ENCODE results near the gene FAF2. TPM values are rescaled to one million over a fixed set of nuclear protein-coding genes. Genes with fewer than 3 reads are reported as not detected.

FAF2 gene
- total RNA-seq, 2 experiments from 2014 or later = 36.2 to 38.7 TPM

GRCh38 chr5:176521699-176522263 lies 73.6 kb downstream of the FAF2 start:
- ChIA-PET CTCF (no interaction called here), POLR2A (interaction anchor here (1.1 kb wide), 1 partner anchor 15 kb away, joined by 3 read pairs; the partner anchor contains the start of gene RNF44)
- Mint-ChIP-seq H3K4me1 (peaks cover 6% of the 10 kb centered on the region), H3K9me3 (no peaks in the 10 kb centered on the region), H3K27me3 (peaks cover 2% of the 10 kb centered on the region), H3K27ac (no peak overlapping the region), H3K4me3 (no peak overlapping the region), H3K36me3 (ENCODE audit: low read depth) (peaks cover 4% of the 10 kb centered on the region)
- DNase-seq = no peak

- ChIA-PET CTCF (no interaction called here), POLR2A (interaction anchor here (1.7 to 1.8 kb wide), 2 partner anchors 10 to 19 kb away, joined by 5 to 8 read pairs; no protein-coding TSS in a partner anchor)
- Mint-ChIP-seq H3K4me3 (no peak overlapping the region), H3K9me3 (no peaks in the 10 kb centered on the region), H3K27me3 (peaks cover 2% of the 10 kb centered on the region), H3K36me3 (ENCODE audit: low read depth) (peaks cover 19% of the 10 kb centered on the region), H3K4me1 (peaks cover 13% of the 10 kb centered on the region), H3K27ac (no peak overlapping the region)
- DNase-seq = no peak
These were observed 76.0 kb downstream of the FAF2 start for GRCh38 chr5:176524138-176524537.

GRCh38 chr5:176524987-176525386 lies 76.8 kb downstream of the FAF2 start:
- H3K4me1 Mint-ChIP-seq = peaks cover 20% of the 10 kb centered on the region
- no peak overlapping the region for H3K27ac Mint-ChIP-seq
- peaks cover 26% of the 10 kb centered on the region for H3K36me3 Mint-ChIP-seq (ENCODE audit: low read depth)
- no peaks in the 10 kb centered on the region for H3K9me3 Mint-ChIP-seq
- no peak for DNase-seq
- CTCF ChIA-PET = no interaction called here
- POLR2A ChIA-PET = interaction anchor here (0.9 to 1.8 kb wide), 3 partner anchors 9 to 17 kb away, joined by 3 to 4 read pairs (median 4); no protein-coding TSS in a partner anchor
- H3K4me3 Mint-ChIP-seq = no peak overlapping the region
- peaks cover 2% of the 10 kb centered on the region for H3K27me3 Mint-ChIP-seq

- H3K27ac Mint-ChIP-seq = no peak overlapping the region
- no peak for DNase-seq
- H3K9me3 Mint-ChIP-seq = no peaks in the 10 kb centered on the region
- peaks cover 2% of the 10 kb centered on the region for H3K27me3 Mint-ChIP-seq
- POLR2A ChIA-PET = interaction anchor here (1.2 to 1.8 kb wide), 2 partner anchors 8 to 16 kb away, joined by 3 to 4 read pairs; no protein-coding TSS in a partner anchor
- H3K36me3 Mint-ChIP-seq (ENCODE audit: low read depth) = peaks cover 29% of the 10 kb centered on the region
- CTCF ChIA-PET = no interaction called here
- no peak overlapping the region for H3K4me3 Mint-ChIP-seq
- H3K4me1 Mint-ChIP-seq = peaks cover 20% of the 10 kb centered on the region
These were observed 77.5 kb downstream of the FAF2 start for GRCh38 chr5:176525677-176526076.

GRCh38 chr5:176526462-176526861 lies 78.3 kb downstream of the FAF2 start:
- Mint-ChIP-seq H3K36me3 (ENCODE audit: low read depth) (peaks cover 35% of the 10 kb centered on the region), H3K4me3 (no peak overlapping the region), H3K4me1 (peaks cover 27% of the 10 kb centered on the region), H3K9me3 (no peaks in the 10 kb centered on the region), H3K27ac (no peak overlapping the region), H3K27me3 (peaks cover 2% of the 10 kb centered on the region)
- DNase-seq = no peak
- POLR2A ChIA-PET = interaction anchor here (1.0 to 1.8 kb wide), 2 partner anchors 10 to 15 kb away, joined by 3 to 4 read pairs; no protein-coding TSS in a partner anchor
- CTCF ChIA-PET = no interaction called here

GRCh38 chr5:176527246-176528222 lies 79.3 kb downstream of the FAF2 start:
- no peak for DNase-seq
- Mint-ChIP-seq H3K27ac (no peak overlapping the region), H3K27me3 (peaks cover 2% of the 10 kb centered on the region), H3K4me1 (peaks cover 33% of the 10 kb centered on the region), H3K9me3 (no peaks in the 10 kb centered on the region), H3K36me3 (ENCODE audit: low read depth) (peaks cover 40% of the 10 kb centered on the region), H3K4me3 (no peak overlapping the region)
- CTCF ChIA-PET = no interaction called here
- POLR2A ChIA-PET = interaction anchor here (1.0 kb wide), 1 partner anchor 9 kb away, joined by 3 read pairs; no protein-coding TSS in a partner anchor

- POLR2A ChIA-PET = interaction anchor here (0.7 to 10.5 kb wide), 3 partner anchors 9 to 78 kb away, joined by 3 to 156 read pairs (median 145); partner anchors contain the start of genes FAF2 and RNF44
These were observed 80.1 kb downstream of the FAF2 start for GRCh38 chr5:176528301-176528700.

GRCh38 chr5:176528761-176529115 lies 80.6 kb downstream of the FAF2 start:
- no peak overlapping the region for H3K4me3 Mint-ChIP-seq
- no peaks in the 10 kb centered on the region for H3K9me3 Mint-ChIP-seq
- H3K36me3 Mint-ChIP-seq (ENCODE audit: low read depth) = peaks cover 49% of the 10 kb centered on the region
- DNase-seq = no peak
- ChIA-PET CTCF (interaction anchor here (1.5 kb wide), 1 partner anchor 132 kb away, joined by 3 read pairs; no protein-coding TSS in a partner anchor), POLR2A (interaction anchor here (0.7 to 10.5 kb wide), 3 partner anchors 9 to 78 kb away, joined by 3 to 156 read pairs (median 145); partner anchors contain the start of genes FAF2 and RNF44)
- H3K4me1 Mint-ChIP-seq = peaks cover 43% of the 10 kb centered on the region
- no peaks in the 10 kb centered on the region for H3K27me3 Mint-ChIP-seq
- no peak overlapping the region for H3K27ac Mint-ChIP-seq

More at GRCh38 chr5:176528301-176528700, 80.1 kb downstream of the FAF2 start:
- Mint-ChIP-seq H3K4me3 (no peak overlapping the region), H3K36me3 (ENCODE audit: low read depth) (peaks cover 45% of the 10 kb centered on the region), H3K4me1 (peaks cover 39% of the 10 kb centered on the region), H3K27me3 (no peaks in the 10 kb centered on the region), H3K27ac (no peak overlapping the region), H3K9me3 (no peaks in the 10 kb centered on the region)
- CTCF ChIA-PET = no interaction called here
- no peak for DNase-seq

GRCh38 chr5:176529116-176529740 lies 81.0 kb downstream of the FAF2 start:
- peak overlapping the region; percentile 68 for H3K4me3 Mint-ChIP-seq
- peak overlapping the region; percentile 83 for H3K27ac Mint-ChIP-seq
- H3K27me3 Mint-ChIP-seq = no peaks in the 10 kb centered on the region
- peaks cover 48% of the 10 kb centered on the region for H3K4me1 Mint-ChIP-seq
- ChIA-PET CTCF (interaction anchor here (0.6 to 3.5 kb wide), 7 partner anchors 9 to 131 kb away, joined by 3 to 24 read pairs (median 3); partner anchors contain the start of genes CLTB and FAF2), POLR2A (interaction anchor here (0.8 to 10.5 kb wide), 5 partner anchors 11 to 79 kb away, joined by 4 to 156 read pairs (median 4); partner anchors contain the start of gene FAF2)
- no peaks in the 10 kb centered on the region for H3K9me3 Mint-ChIP-seq
- H3K36me3 Mint-ChIP-seq (ENCODE audit: low read depth) = peaks cover 53% of the 10 kb centered on the region
- DNase-seq = no peak

GRCh38 chr5:176529741-176530141 lies 81.6 kb downstream of the FAF2 start:
- ChIA-PET POLR2A (interaction anchor here (0.8 to 10.5 kb wide), 6 partner anchors 10 to 118 kb away, joined by 4 to 156 read pairs (median 4); partner anchors contain the start of genes FAF2 and TSPAN17), CTCF (interaction anchor here (0.6 to 3.5 kb wide), 8 partner anchors 8 to 131 kb away, joined by 3 to 24 read pairs (median 4); partner anchors contain the start of genes CLTB and FAF2)
- DNase-seq = peak; percentile 71
- Mint-ChIP-seq H3K27ac (peak overlapping the region; percentile 83), H3K4me3 (peak overlapping the region; percentile 68), H3K36me3 (ENCODE audit: low read depth) (peaks cover 58% of the 10 kb centered on the region), H3K9me3 (no peaks in the 10 kb centered on the region), H3K4me1 (peaks cover 53% of the 10 kb centered on the region), H3K27me3 (no peaks in the 10 kb centered on the region)

- Mint-ChIP-seq H3K4me1 (peaks cover 59% of the 10 kb centered on the region), H3K9me3 (no peaks in the 10 kb centered on the region), H3K36me3 (ENCODE audit: low read depth) (peaks cover 63% of the 10 kb centered on the region)
These were observed 82.3 kb downstream of the FAF2 start for GRCh38 chr5:176530393-176530982.

More at GRCh38 chr5:176530393-176530982, 82.3 kb downstream of the FAF2 start:
- H3K27me3 Mint-ChIP-seq = no peaks in the 10 kb centered on the region
- H3K4me3 Mint-ChIP-seq = peak overlapping the region; percentile 84
- CTCF ChIA-PET = interaction anchor here (0.6 to 3.5 kb wide), 6 partner anchors 8 to 130 kb away, joined by 3 to 24 read pairs (median 4); partner anchors contain the start of gene FAF2
- POLR2A ChIA-PET = interaction anchor here (1.0 to 10.5 kb wide), 9 partner anchors 13 to 117 kb away, joined by 3 to 156 read pairs (median 4); partner anchors contain the start of genes CLTB, FAF2 and TSPAN17
- no peak for DNase-seq
- peak overlapping the region; percentile 93 for H3K27ac Mint-ChIP-seq
